Smooth muscle cell (in vitro differentiated cells): Measurements from ENCODE around the gene ARID5B. TPM values are rescaled to one million over a fixed set of nuclear protein-coding genes. Genes with fewer than 3 reads are reported as not detected.

Experiments used
- DNase-seq: peaks from one replicate; lab custom pipeline; 2025; ENCODE audit not compliant: unreplicated experiment; lab: John Stamatoyannopoulos, UW
- H2AFZ ChIP-seq: fragments of 200-600 bp; sonication (generic); 2 replicates; pipeline ENCODE4 v1.6.0; 2016; ENCODE audit warnings: antibody characterized with exemption, low read depth, mild to moderate bottlenecking
- H3F3A ChIP-seq: fragments of 200-600 bp; sonication (generic); 2 replicates; pipeline ENCODE4 v1.6.0; 2017; ENCODE audit warnings: antibody characterized with exemption, low read depth
- H3K27ac ChIP-seq: fragments of 200-600 bp; sonication (generic); 2 replicates; pipeline ENCODE4 v1.5.1; 2016; ENCODE audit warnings: low read depth, mild to moderate bottlenecking
- H3K27me3 ChIP-seq: fragments of 200-600 bp; sonication (generic); 2 replicates; pipeline ENCODE4 v1.6.1; 2016; ENCODE audit warnings: low read depth, mild to moderate bottlenecking
- H3K36me3 ChIP-seq: fragments of 200-600 bp; sonication (generic); 2 replicates; pipeline ENCODE4 v1.5.1; 2016; ENCODE audit warnings: low read depth
- H3K4me1 ChIP-seq: fragments of 200-600 bp; sonication (generic); 2 replicates; pipeline ENCODE4 v1.5.1; 2016; ENCODE audit warnings: low read depth
- H3K4me2 ChIP-seq: fragments of 200-600 bp; sonication (generic); 2 replicates; pipeline ENCODE4 v1.6.0; 2016; ENCODE audit warnings: mild to moderate bottlenecking
- H3K4me3 ChIP-seq: fragments of 200-600 bp; sonication (generic); 2 replicates; pipeline ENCODE4 v1.5.1; 2016; ENCODE audit warnings: mild to moderate bottlenecking
- H3K79me2 ChIP-seq: fragments of 200-600 bp; sonication (generic); 2 replicates; pipeline ENCODE4 v1.6.0; 2016; ENCODE audit warnings: low read depth, mild to moderate bottlenecking
- H3K9ac ChIP-seq: fragments of 200-600 bp; sonication (generic); 2 replicates; pipeline ENCODE4 v1.6.0; 2016; ENCODE audit warnings: low read depth
- H3K9me3 ChIP-seq: fragments of 200-600 bp; sonication (generic); replicated peaks from 2 replicates; pipeline ENCODE4 v1.5.1; 2016; ENCODE audit warnings: low read depth
- H4K20me1 ChIP-seq: fragments of 200-600 bp; sonication (generic); 2 replicates; pipeline ENCODE4 v1.6.0; 2016; ENCODE audit warnings: low read depth
- CTCF ChIP-seq: fragments of 200-600 bp; sonication (generic); IDR thresholded peaks from 2 replicates; pipeline ENCODE4 v1.5.1; 2017; ENCODE audit warnings: borderline replicate concordance, mild to moderate bottlenecking, antibody characterized with exemption; ENCODE audit not compliant: insufficient read depth, poor library complexity, severe bottlenecking
- WGBS: methylation state at CpG from one replicate; pipeline ENCODE4 v1.1.7; 2016; ENCODE audit warnings: low lambda C conversion rate; 5-methylcytosine and 5-hydroxymethylcytosine counted together
- polyA plus RNA-seq: library from polyadenylated mRNA; unstranded; fragments of >200 nt; fragmentation: Nextera tagmentation; extraction: Ambion mirVana; gene quantifications from 2 replicates; pipeline ENCODE4 v1.2.1, GENCODE V29; 2016
- total RNA-seq: library from RNA; depleted of rRNA; stranded (reverse); fragments of >200 nt; gene quantifications from 2 replicates; pipeline ENCODE4 v1.2.3, GENCODE V29; 2014

Gene ARID5B
- total and polyA plus RNA-seq, 2 experiments from 2014 or later, result 49.0 to 67.6 TPM

- Histone ChIP-seq H4K20me1 (peaks cover 96% of the 10 kb centered on the region), H3K4me1 (peaks cover 9% of the 10 kb centered on the region), H3F3A (peaks cover 5% of the 10 kb centered on the region), H3K27ac (peak overlapping the region; percentile 66), H3K9ac (no peak overlapping the region), H3K4me3 (no peak overlapping the region), H2AFZ (no peak overlapping the region), H3K4me2 (peak overlapping the region; percentile 49), H3K79me2 (peaks cover 96% of the 10 kb centered on the region), H3K36me3 (no peaks in the 10 kb centered on the region), H3K27me3 (no peaks in the 10 kb centered on the region), H3K9me3 (no peaks in the 10 kb centered on the region)
- WGBS, result 98% methylated on average over 4 of the region's 4 CpGs
- no peak for TF ChIP-seq CTCF
- DNase-seq, result no peak
Observed at GRCh38 chr10:61918989-61919388, 17.5 kb downstream of the ARID5B start.

DNA sequence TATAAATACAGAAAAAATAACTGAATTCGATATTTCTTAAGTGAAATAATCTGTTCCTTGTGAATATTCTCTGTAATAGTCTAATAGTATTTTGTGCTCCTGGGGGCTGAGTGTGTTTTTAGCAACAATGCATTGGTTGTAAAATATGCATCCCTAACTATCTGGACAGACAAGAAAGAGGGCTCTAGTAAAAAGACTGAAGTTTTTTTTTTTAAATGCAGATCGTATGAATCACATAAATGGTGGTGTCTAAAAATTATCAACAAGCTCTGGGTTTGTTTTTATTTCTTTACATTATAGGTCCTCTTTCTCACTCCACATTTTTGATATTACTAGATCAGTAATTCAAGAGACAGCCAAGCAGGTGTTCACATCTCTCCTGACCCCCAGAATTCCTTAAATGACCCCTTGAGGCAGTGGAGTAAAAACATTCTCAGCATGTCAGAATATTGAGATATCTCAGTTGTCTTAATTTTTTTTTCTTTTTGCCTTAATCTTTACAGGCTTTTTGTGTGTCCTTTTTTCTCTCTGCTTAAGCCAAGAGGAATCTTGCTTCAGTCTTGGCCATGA lies 18.2 kb downstream of the ARID5B start:
- TF ChIP-seq CTCF, result no peak
- Histone ChIP-seq H3K27me3 (no peaks in the 10 kb centered on the region), H3K36me3 (no peaks in the 10 kb centered on the region), H3K9ac (no peak overlapping the region), H4K20me1 (peaks cover 96% of the 10 kb centered on the region), H3K79me2 (peaks cover 96% of the 10 kb centered on the region), H3K27ac (peak overlapping the region; percentile 66), H3K4me3 (no peak overlapping the region), H3K9me3 (no peaks in the 10 kb centered on the region), H3K4me1 (peaks cover 9% of the 10 kb centered on the region), H2AFZ (no peak overlapping the region), H3K4me2 (peak overlapping the region; percentile 49), H3F3A (peaks cover 5% of the 10 kb centered on the region)
- 57% methylated on average over 2 of the region's 2 CpGs for WGBS
- DNase-seq, result no peak

DNA sequence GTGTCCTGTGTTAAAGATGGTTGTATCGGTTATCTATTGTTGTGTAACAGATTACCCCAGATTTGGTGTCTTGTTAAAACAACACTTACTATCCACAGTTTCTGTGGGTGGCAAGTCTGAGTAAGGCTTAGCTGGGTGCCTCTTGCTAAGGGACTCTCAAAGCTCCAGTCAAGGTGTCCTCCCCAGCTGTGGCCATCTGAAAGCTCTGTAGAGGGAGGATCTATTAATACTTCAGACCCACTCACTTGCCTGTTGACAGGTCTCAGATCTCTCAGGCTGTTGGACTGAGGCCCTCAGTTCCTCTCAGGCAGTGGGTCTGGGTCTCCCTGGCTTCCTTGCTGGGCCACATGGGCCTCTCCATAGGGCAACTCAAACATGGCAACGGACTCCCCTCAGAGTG lies 19.6 kb downstream of the ARID5B start:
- Histone ChIP-seq H3K4me3 (no peak overlapping the region), H3F3A (peaks cover 5% of the 10 kb centered on the region), H3K9me3 (no peaks in the 10 kb centered on the region), H4K20me1 (peaks cover 97% of the 10 kb centered on the region), H3K27me3 (no peaks in the 10 kb centered on the region), H3K9ac (no peak overlapping the region), H3K4me2 (no peak overlapping the region), H3K4me1 (peaks cover 9% of the 10 kb centered on the region), H3K36me3 (no peaks in the 10 kb centered on the region), H2AFZ (no peak overlapping the region), H3K27ac (no peak overlapping the region), H3K79me2 (peaks cover 96% of the 10 kb centered on the region)
- 90% methylated on average over 2 of the region's 2 CpGs for WGBS
- DNase-seq, result no peak
- no peak for TF ChIP-seq CTCF
